PC-9 (cell line): Measurements from ENCODE around the gene PPHLN1. TPM values are rescaled to one million over a fixed set of nuclear protein-coding genes. Genes with fewer than 3 reads are reported as not detected.

Source experiments
- BruUV-seq: library from RNA; stranded (reverse); fragments of 400-500 nt; replicated peaks from 2 replicates; lab custom pipeline; 2021; lab: Mats Ljungman, UMichigan
- CTCF ChIA-PET: fragments of 300-600 bp; sonication (Branson Sonifier 250); formaldehyde crosslinking; loops from one replicate; lab custom pipeline; 2022; ENCODE audit warnings: antibody characterized with exemption; lab: Charles Lee
- POLR2A ChIA-PET: fragments of 300-600 bp; sonication (Branson Sonifier 250); formaldehyde crosslinking; loops from one replicate; lab custom pipeline; 2022; ENCODE audit warnings: antibody characterized with exemption; ENCODE audit not compliant: unreplicated experiment; lab: Charles Lee
- DNase-seq, 2 experiments: peaks; one replicate each; pipeline versions ENCODE4 v3.0.0 to v3.0.0-alpha.2; 2015 to 2022; ENCODE audit warnings: mixed read lengths in 1 of 2
- H2AFZ ChIP-seq: fragments of 200-600 bp; sonication (generic); 2 replicates; pipeline ENCODE4 v1.8.1; 2017; ENCODE audit warnings: antibody characterized with exemption
- H3F3A ChIP-seq: fragments of 200-600 bp; sonication (generic); 2 replicates; pipeline ENCODE4 v1.8.1; 2017; ENCODE audit warnings: antibody characterized with exemption, mild to moderate bottlenecking, low read depth; ENCODE audit not compliant: insufficient read depth
- H3K27ac ChIP-seq: fragments of 200-600 bp; sonication (generic); 2 replicates; pipeline ENCODE4 v1.6.1; 2016; ENCODE audit warnings: mixed run types
- H3K27me3 ChIP-seq: fragments of 200-600 bp; sonication (generic); 2 replicates; pipeline ENCODE4 v1.6.1; 2016; ENCODE audit warnings: low read depth, mixed run types; ENCODE audit not compliant: insufficient read depth
- H3K36me3 ChIP-seq: fragments of 200-600 bp; sonication (generic); 2 replicates; pipeline ENCODE4 v1.6.1; 2016; ENCODE audit warnings: low read depth, mixed run types
- H3K4me1 ChIP-seq: fragments of 200-600 bp; sonication (generic); replicated peaks from 2 replicates; pipeline ENCODE4 v1.6.1; 2016; ENCODE audit warnings: mixed run types; ENCODE audit not compliant: insufficient read depth
- H3K4me2 ChIP-seq: fragments of 200-600 bp; sonication (generic); 2 replicates; pipeline ENCODE4 v1.6.1; 2017; ENCODE audit warnings: mixed run types
- H3K4me3 ChIP-seq: fragments of 200-600 bp; sonication (generic); 2 replicates; pipeline ENCODE4 v1.6.1; 2016; ENCODE audit warnings: mixed run types
- H3K79me2 ChIP-seq: fragments of 200-600 bp; sonication (generic); 2 replicates; pipeline ENCODE4 v1.6.1; 2017; ENCODE audit warnings: low read depth, mixed run types
- H3K9me2 ChIP-seq: fragments of 200-600 bp; sonication (generic); 2 replicates; pipeline ENCODE4 v1.8.1; 2017; ENCODE audit warnings: mild to moderate bottlenecking; ENCODE audit not compliant: insufficient read depth
- H3K9me3 ChIP-seq: fragments of 200-600 bp; sonication (generic); 2 replicates; pipeline ENCODE4 v1.8.1; 2016; ENCODE audit warnings: low read depth; ENCODE audit not compliant: insufficient read depth
- H4K20me1 ChIP-seq: fragments of 200-600 bp; sonication (generic); 2 replicates; pipeline ENCODE4 v1.8.1; 2017; ENCODE audit not compliant: insufficient read depth
- EZH2 ChIP-seq: fragments of 200-600 bp; sonication (generic); IDR thresholded peaks from 2 replicates; pipeline ENCODE4 v1.8.0; 2017; ENCODE audit warnings: antibody characterized with exemption, low read depth
- intact Hi-C: fragments of 100-400 bp; cut with micrococcal nuclease; formaldehyde crosslinking; loops from one replicate; pipeline ENCODE4 v1.10.0; 2022; ENCODE audit not compliant: unreplicated experiment
- total RNA-seq: library from RNA; stranded (reverse); gene quantifications from 2 replicates; pipeline ENCODE4 v1.2.3, GENCODE V29; 2021
- TF ChIP-seq, protein P1 (sequence below): fragments of 200-600 bp; sonication (generic); conservative IDR thresholded peaks from 2 replicates; pipeline ENCODE4 v1.6.1; 2017; ENCODE audit warnings: mixed run types, antibody characterized with exemption, mild to moderate bottlenecking, moderate library complexity

The PPHLN1 gene
- total RNA-seq, 1 experiment from 2014 or later = 61.9 TPM

DNA sequence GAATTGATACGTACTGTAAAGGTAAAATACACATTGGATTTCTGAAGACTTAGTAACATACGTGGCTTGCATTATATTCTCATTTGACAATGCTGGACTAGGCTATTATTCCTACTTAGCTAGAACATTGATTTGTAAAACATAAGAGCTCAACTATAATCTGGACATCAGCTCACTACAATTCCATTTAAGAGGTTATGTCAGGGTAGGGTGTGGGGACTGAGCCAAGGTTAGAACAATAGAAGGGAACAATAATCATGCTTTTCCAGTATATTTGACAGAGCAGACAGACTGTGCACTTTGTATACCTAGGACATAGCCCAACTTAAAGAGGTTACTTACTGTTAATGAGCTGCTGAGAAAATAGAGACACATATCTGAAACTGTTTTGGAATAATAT, 10.9 kb upstream of the PPHLN1 start:
- H3K4me3 ChIP-seq = no peak overlapping the region
- H2AFZ ChIP-seq = no peak overlapping the region
- H3K27ac ChIP-seq = no peak overlapping the region
- H4K20me1 ChIP-seq = no peaks in the 10 kb centered on the region
- no peaks in the 10 kb centered on the region for H3K27me3 ChIP-seq
- ChIA-PET POLR2A (no interaction called here), CTCF (no interaction called here)
- no peaks in the 10 kb centered on the region for H3K9me3 ChIP-seq
- TF ChIP-seq, protein P1, sequence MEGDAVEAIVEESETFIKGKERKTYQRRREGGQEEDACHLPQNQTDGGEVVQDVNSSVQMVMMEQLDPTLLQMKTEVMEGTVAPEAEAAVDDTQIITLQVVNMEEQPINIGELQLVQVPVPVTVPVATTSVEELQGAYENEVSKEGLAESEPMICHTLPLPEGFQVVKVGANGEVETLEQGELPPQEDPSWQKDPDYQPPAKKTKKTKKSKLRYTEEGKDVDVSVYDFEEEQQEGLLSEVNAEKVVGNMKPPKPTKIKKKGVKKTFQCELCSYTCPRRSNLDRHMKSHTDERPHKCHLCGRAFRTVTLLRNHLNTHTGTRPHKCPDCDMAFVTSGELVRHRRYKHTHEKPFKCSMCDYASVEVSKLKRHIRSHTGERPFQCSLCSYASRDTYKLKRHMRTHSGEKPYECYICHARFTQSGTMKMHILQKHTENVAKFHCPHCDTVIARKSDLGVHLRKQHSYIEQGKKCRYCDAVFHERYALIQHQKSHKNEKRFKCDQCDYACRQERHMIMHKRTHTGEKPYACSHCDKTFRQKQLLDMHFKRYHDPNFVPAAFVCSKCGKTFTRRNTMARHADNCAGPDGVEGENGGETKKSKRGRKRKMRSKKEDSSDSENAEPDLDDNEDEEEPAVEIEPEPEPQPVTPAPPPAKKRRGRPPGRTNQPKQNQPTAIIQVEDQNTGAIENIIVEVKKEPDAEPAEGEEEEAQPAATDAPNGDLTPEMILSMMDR = no peak
- no peak for TF ChIP-seq EZH2
- no peaks in the 10 kb centered on the region; the same call in 1 of the 2 replicates for H3K36me3 ChIP-seq
- no peaks in the 10 kb centered on the region for H3F3A ChIP-seq
- H3K4me2 ChIP-seq = no peak overlapping the region
- intact Hi-C loops = no loop called here
- DNase-seq = no peak
- no peaks in the 10 kb centered on the region for H3K9me2 ChIP-seq
- no TSS peak for BruUV-seq
- H3K4me1 ChIP-seq = no peaks in the 10 kb centered on the region
- no peaks in the 10 kb centered on the region for H3K79me2 ChIP-seq

DNA sequence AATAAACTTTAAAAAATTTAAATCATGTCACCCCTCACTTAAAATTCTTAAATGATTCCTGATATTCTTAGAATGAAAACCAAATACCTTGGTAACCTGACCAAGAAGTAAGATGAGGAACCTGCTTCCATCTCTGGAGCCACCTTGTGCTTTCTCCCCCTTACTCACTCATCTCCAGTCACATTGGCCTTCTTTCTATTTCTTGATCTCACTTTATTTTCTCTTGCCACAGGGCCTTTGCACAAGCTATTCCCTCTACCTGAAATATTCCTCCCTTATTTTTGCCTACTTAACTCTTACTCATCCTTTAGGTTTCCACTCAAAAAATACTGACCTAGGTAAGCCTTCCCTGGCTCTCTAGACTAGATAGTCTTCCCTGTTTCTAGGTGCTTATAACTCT, 5.2 kb upstream of the PPHLN1 start:
- Histone ChIP-seq H2AFZ (no peak overlapping the region), H4K20me1 (no peaks in the 10 kb centered on the region), H3F3A (peaks cover 3% of the 10 kb centered on the region; the same call in 1 of the 2 replicates), H3K79me2 (peaks cover 13% of the 10 kb centered on the region), H3K4me2 (no peak overlapping the region), H3K27ac (no peak overlapping the region), H3K9me2 (no peaks in the 10 kb centered on the region), H3K4me3 (no peak overlapping the region), H3K4me1 (peaks cover 9% of the 10 kb centered on the region), H3K27me3 (no peaks in the 10 kb centered on the region), H3K9me3 (no peaks in the 10 kb centered on the region), H3K36me3 (no peaks in the 10 kb centered on the region; the same call in 1 of the 2 replicates)
- POLR2A ChIA-PET = no interaction called here
- CTCF ChIA-PET = no interaction called here
- BruUV-seq = no TSS peak
- no peak for TF ChIP-seq EZH2
- TF ChIP-seq, protein P1 = no peak
- intact Hi-C loops = no loop called here
- DNase-seq = no peak

DNA sequence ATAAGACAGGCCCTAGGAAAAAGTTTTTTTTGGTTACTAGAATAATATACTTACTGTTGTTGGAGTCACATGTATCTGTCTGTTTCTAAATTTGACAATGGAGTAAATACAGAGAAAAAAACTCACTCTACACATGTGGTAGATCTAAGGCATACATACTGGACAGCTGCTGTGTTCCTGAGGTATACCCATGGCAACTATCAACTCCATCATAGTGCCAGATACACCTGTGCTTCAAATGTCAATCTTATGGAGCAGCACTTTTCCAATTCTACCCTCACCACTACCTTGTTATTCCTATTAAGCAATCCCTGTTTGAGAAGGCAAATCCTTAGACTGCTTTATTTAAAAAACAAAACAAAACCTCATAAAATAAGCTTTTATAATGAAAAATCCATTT, 3.4 kb upstream of the PPHLN1 start:
- Histone ChIP-seq H3K9me2 (no peaks in the 10 kb centered on the region), H3F3A (peaks cover 3% of the 10 kb centered on the region; the same call in 1 of the 2 replicates), H3K4me3 (no peak overlapping the region), H3K36me3 (no peaks in the 10 kb centered on the region; the same call in 1 of the 2 replicates), H3K4me1 (peaks cover 15% of the 10 kb centered on the region), H3K27ac (no peak overlapping the region), H3K27me3 (no peaks in the 10 kb centered on the region), H3K4me2 (no peak overlapping the region), H3K79me2 (peaks cover 29% of the 10 kb centered on the region), H2AFZ (no peak overlapping the region), H4K20me1 (no peaks in the 10 kb centered on the region), H3K9me3 (no peaks in the 10 kb centered on the region)
- POLR2A ChIA-PET = no interaction called here
- DNase-seq = no peak
- TF ChIP-seq, protein P1 = no peak
- no peak for TF ChIP-seq EZH2
- BruUV-seq = no TSS peak
- intact Hi-C loops = no loop called here
- CTCF ChIA-PET = no interaction called here
